GM18870 (cell line): ENCODE results near the gene NBEAL2.
"Not testable (repeated sequence)": the region's sequence is repeated elsewhere in the genome, so short reads cannot be mapped to it uniquely, and the experiment has no call there.

Source experiments
- ATAC-seq: cut with Tn5 transposase; IDR thresholded peaks from one replicate; pipeline ENCODE4 v1.9.1; 2021; ENCODE audit warnings: moderate library complexity; ENCODE audit not compliant: unreplicated experiment

NBEAL2 gene

DNA sequence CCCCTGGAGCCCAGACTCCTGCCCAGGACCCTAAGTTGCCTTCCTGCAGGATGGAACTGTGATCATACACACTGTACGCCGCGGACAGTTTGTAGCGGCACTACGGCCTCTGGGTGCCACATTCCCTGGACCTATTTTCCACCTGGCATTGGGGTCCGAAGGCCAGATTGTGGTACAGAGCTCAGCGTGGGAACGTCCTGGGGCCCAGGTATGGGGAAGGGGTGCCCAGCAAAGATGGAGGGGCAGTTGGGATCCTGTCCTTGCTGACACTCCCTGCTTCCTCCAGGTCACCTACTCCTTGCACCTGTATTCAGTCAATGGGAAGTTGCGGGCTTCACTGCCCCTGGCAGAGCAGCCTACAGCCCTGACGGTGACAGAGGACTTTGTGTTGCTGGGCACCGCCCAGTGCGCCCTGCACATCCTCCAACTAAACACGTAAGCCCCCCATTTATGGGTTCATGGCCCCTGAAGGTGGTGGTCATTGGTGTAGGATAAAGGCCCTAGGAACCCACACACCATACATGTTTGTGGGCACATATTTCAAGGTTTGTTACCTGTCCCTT lies 28.8 kb downstream of the NBEAL2 start:
- ATAC-seq, result no peak

GRCh38 chr3:47008851-47009224 lies 29.4 kb downstream of the NBEAL2 start:
- ATAC-seq, result no peak

GRCh38 chr3:47009225-47010110 lies 30.0 kb downstream of the NBEAL2 start:
- no peak for ATAC-seq

GRCh38 chr3:47010111-47010712 lies 30.7 kb downstream of the NBEAL2 start:
- ATAC-seq, result no peak

DNA sequence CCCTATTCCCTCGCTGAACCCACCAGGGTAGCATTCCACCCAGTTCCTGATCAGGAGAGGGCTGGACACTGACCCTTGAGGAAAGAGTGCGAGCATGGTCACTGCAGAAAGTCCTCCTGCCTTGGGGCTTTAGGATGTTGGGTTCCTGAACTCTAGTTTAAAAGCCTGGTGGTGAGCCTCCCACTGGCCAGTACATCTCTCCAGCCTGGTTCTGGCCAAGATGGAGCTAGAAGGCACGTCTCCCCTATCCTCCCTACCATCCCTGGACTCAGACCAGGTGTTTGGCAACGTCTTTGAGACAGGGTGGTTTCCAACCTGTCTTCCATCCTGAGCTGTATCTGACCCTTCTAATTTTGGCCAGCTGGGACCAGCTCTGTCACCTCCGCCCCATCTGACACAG lies 31.4 kb downstream of the NBEAL2 start:
- no peak for ATAC-seq

- ATAC-seq, result no peak
Measured at GRCh38 chr3:47011371-47011770, 31.9 kb downstream of the NBEAL2 start.

GRCh38 chr3:47012342-47013230 lies 33.1 kb downstream of the NBEAL2 start:
- no peak for ATAC-seq

DNA sequence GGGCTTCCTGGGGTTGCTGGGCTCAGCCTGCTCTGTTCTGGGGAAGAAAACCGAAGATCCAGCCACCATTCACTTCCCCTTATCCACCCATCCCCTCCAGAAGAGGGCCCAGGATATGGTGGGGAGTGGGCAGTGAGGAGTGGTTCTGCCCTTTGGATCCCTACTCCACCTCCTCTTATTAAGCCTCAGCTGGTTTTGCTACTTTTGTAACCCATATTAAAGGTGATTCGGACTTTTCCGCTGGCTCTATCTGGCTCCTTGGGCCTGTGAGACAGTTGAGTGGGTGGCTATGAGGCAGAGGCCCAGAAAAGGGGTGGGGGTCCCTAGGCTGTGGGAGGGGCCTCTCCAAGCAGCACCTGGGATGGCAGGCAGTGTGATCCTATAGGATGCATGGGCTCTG lies 33.8 kb downstream of the NBEAL2 start:
- ATAC-seq, result no peak

- ATAC-seq, result no peak
Measured at GRCh38 chr3:47014036-47014435, 34.6 kb downstream of the NBEAL2 start.

DNA sequence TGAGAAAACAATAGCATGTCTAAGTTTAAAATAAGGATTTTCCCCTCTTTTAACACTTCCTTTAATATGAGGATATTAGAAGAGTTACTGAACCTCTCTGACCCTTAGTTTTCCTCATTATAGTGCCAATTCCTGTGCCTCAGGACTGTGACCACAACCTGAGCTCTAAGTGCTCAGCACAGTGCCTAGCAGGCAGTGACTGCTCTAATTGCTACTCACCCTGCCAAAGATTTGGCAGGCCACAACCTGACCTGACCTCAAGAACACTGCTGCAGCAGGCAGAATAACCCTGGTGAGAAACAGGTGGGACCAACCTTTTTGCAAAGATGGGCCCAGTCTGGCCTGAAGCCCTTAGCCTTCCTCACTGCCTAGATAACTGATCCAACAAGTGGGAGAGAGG lies 35.7 kb downstream of the NBEAL2 start:
- ATAC-seq, result no peak

- ATAC-seq, result no peak
Measured at GRCh38 chr3:47016086-47016933, 36.8 kb downstream of the NBEAL2 start.

DNA sequence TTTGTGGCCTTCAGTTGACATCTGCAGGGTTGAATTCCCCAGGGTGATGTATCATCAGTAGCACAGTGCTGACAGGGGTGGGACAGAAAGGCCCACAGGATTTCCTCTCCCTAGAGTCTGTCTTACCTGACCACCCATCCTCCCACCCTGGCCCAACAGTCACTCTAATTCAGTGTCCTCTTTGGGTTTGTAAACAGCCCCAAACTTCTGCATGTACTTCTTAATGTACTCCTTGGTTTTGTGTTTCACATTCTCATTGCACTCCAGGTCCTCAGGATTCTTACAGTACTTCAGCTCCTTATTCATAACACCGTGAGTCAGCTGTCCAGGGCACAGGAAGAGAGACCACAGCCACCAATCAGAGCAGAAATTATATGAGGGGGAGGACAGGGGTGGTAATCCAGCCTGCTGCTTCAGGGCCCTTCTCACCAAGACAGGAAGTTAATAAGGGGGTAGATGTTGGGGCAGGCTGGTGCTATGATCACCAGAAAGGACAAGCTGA lies 37.5 kb downstream of the NBEAL2 start:
- no peak for ATAC-seq

- ATAC-seq, result no peak
Measured at GRCh38 chr3:47017504-47018268, 38.2 kb downstream of the NBEAL2 start.

GRCh38 chr3:47018269-47018611 lies 38.8 kb downstream of the NBEAL2 start:
- ATAC-seq, result no peak

GRCh38 chr3:47019201-47019600 lies 39.7 kb downstream of the NBEAL2 start:
- no peak for ATAC-seq

DNA sequence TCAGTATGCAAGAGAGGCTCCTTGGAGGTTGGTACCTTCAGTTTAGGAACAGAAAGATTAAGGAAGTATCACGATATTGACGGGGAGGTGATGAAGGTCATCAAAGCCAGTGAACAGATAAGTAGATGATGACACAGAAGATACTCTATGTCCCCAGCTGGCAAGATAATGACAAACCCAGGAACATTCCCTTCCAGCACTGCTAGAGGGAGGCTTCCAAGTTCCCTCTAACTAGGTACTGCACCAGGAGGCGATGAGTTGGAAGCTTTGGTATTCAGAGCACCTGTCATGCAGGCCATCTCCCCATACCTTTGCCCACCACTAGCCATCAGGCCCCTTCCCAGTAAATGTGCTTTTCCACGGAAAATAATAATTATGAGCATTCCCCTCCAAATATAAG lies 40.8 kb downstream of the NBEAL2 start:
- no peak for ATAC-seq

GRCh38 chr3:47022641-47023071 lies 43.2 kb downstream of the NBEAL2 start:
- ATAC-seq, result no peak

DNA sequence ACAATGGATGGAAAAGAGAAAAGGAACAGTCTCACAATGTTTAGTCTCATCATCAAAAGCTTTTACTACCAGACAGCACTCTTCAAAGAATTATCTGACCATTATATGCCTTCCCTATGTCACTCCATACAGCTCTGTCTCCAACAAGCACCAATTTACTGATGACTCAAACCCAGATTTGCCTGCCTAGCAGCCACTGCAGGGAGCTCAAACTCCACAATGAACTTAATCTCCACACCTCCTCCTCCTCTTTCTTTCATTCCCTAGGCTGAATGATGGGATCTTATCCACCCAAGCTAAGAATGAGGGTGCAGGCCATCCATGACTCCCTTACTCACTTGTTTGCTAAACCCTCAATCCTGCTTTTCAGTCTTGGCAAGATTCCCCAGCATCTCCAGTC lies 45.5 kb downstream of the NBEAL2 start:
- ATAC-seq, result no peak

- not testable (repeated sequence) for ATAC-seq
Measured at GRCh38 chr3:47026432-47026831, 47.0 kb downstream of the NBEAL2 start.
